IMR-90 (cell line): Measurements from ENCODE around the gene RPL23. TPM values are rescaled to one million over a fixed set of nuclear protein-coding genes. Genes with fewer than 3 reads are reported as not detected.

Experiments used
- ATAC-seq: fragments of 200-7000 bp; cut with Tn5 transposase; 2 replicates; pipeline ENCODE4 v1.9.1; 2020; ENCODE audit warnings: low read depth, mild to moderate bottlenecking, moderate library complexity
- BruUV-seq: library from RNA; stranded (reverse); fragments of 400-500 nt; replicated peaks from 2 replicates; lab custom pipeline; 2021; lab: Mats Ljungman, UMichigan
- CTCF ChIA-PET: fragments of 300-600 bp; formaldehyde crosslinking; extraction: SDS; loops from one replicate; lab custom pipeline; 2021; ENCODE audit warnings: antibody characterized with exemption; lab: Yijun Ruan, JAX
- POLR2A ChIA-PET: fragments of 300-600 bp; sonication (Branson Sonifier 250); formaldehyde crosslinking; loops from one replicate; lab custom pipeline; 2022; ENCODE audit warnings: antibody characterized with exemption; ENCODE audit not compliant: unreplicated experiment; lab: Charles Lee
- DNase-seq: peaks from one replicate; pipeline ENCODE4 v3.0.0; 2013
- H2AFZ ChIP-seq: replicated peaks from 2 replicates; pipeline ENCODE3; 2013; ENCODE audit warnings: low read length, mild to moderate bottlenecking; ENCODE audit not compliant: poor library complexity
- H2AK5ac ChIP-seq: 2 replicates; pipeline ENCODE4 v1.6.1; 2013; ENCODE audit warnings: low read depth, low read length, inconsistent platforms
- H2AK9ac ChIP-seq: replicated peaks from 2 replicates; pipeline ENCODE3; 2013; ENCODE audit warnings: mild to moderate bottlenecking, low read depth, low read length, moderate library complexity; ENCODE audit not compliant: poor library complexity
- H2BK120ac ChIP-seq: 2 replicates; pipeline ENCODE4 v1.6.1; 2013; ENCODE audit warnings: low read depth, low read length, inconsistent platforms
- H2BK15ac ChIP-seq: 3 replicates; pipeline ENCODE4 v1.6.1; 2013; ENCODE audit warnings: low read depth, low read length, inconsistent platforms
- H2BK20ac ChIP-seq: 2 replicates; pipeline ENCODE4 v1.6.1; 2013; ENCODE audit warnings: low read depth, mild to moderate bottlenecking, inconsistent platforms, low read length, moderate library complexity
- H2BK5ac ChIP-seq: 2 replicates; pipeline ENCODE4 v1.6.1; 2013; ENCODE audit warnings: mild to moderate bottlenecking, low read depth, low read length, inconsistent platforms; ENCODE audit not compliant: poor library complexity, severe bottlenecking
- H3K14ac ChIP-seq: replicated peaks from 2 replicates; pipeline ENCODE4 v1.6.1; 2013; ENCODE audit warnings: low read depth, low read length, inconsistent platforms
- H3K18ac ChIP-seq: 2 replicates; pipeline ENCODE4 v1.6.1; 2013; ENCODE audit warnings: low read depth, low read length, control low read depth
- H3K23ac ChIP-seq: 2 replicates; pipeline ENCODE4 v1.6.1; 2013; ENCODE audit warnings: low read depth, low read length, inconsistent platforms
- H3K27ac ChIP-seq: 2 replicates; pipeline ENCODE4 v1.5.1; 2013; ENCODE audit warnings: mild to moderate bottlenecking, control low read depth, low read length; ENCODE audit not compliant: insufficient read depth
- H3K27me3 ChIP-seq: 2 replicates; pipeline ENCODE4 v1.6.1; 2013; ENCODE audit warnings: low read length; ENCODE audit not compliant: control insufficient read depth, insufficient read depth
- H3K36me3 ChIP-seq: 2 replicates; pipeline ENCODE4 v1.6.1; 2013; ENCODE audit warnings: low read length, mixed read lengths; ENCODE audit not compliant: control insufficient read depth, insufficient read depth
- H3K4ac ChIP-seq: 2 replicates; pipeline ENCODE4 v1.6.1; 2013; ENCODE audit warnings: low read depth, low read length, inconsistent platforms
- H3K4me1 ChIP-seq: 2 replicates; pipeline ENCODE4 v1.6.1; 2013; ENCODE audit warnings: low read length, mixed read lengths; ENCODE audit not compliant: control insufficient read depth, insufficient read depth
- H3K4me2 ChIP-seq: 2 replicates; pipeline ENCODE4 v1.6.1; 2013; ENCODE audit warnings: low read depth, mild to moderate bottlenecking, control low read depth, low read length, moderate library complexity
- H3K4me3 ChIP-seq: 2 replicates; pipeline ENCODE4 v1.5.1; 2013; ENCODE audit warnings: low read depth, mild to moderate bottlenecking, control low read depth, low read length, moderate library complexity; ENCODE audit not compliant: insufficient read depth
- H3K56ac ChIP-seq: 2 replicates; pipeline ENCODE4 v1.6.1; 2013; ENCODE audit warnings: low read length, inconsistent platforms; ENCODE audit not compliant: insufficient read depth; ENCODE audit errors: extremely low read depth
- H3K79me1 ChIP-seq, 2 experiments: 2 replicates each; pipeline ENCODE4 v1.6.1; 2013; ENCODE audit warnings: low read length in 2 of 2, inconsistent platforms in 1 of 2, low read depth in 1 of 2
- H3K9ac ChIP-seq: 2 replicates; pipeline ENCODE4 v1.6.1; 2013; ENCODE audit warnings: low read depth, low read length, control low read depth
- H3K9me1 ChIP-seq: 2 replicates; pipeline ENCODE4 v1.6.1; 2013; ENCODE audit warnings: low read length, inconsistent platforms; ENCODE audit not compliant: insufficient read depth
- H3K9me3 ChIP-seq: 2 replicates; pipeline ENCODE4 v1.6.1; 2013; ENCODE audit warnings: low read length; ENCODE audit not compliant: control insufficient read depth, insufficient read depth
- H4K20me1 ChIP-seq: 2 replicates; pipeline ENCODE4 v1.6.1; 2013; ENCODE audit warnings: low read length, inconsistent platforms; ENCODE audit not compliant: insufficient read depth
- H4K5ac ChIP-seq: 2 replicates; pipeline ENCODE4 v1.6.1; 2013; ENCODE audit warnings: mild to moderate bottlenecking, low read depth, low read length, control low read depth
- H4K8ac ChIP-seq, 2 experiments: 2 replicates each; pipeline ENCODE4 v1.6.1; 2013; ENCODE audit warnings: low read depth in 2 of 2, low read length in 2 of 2, control low read depth in 1 of 2, inconsistent platforms in 1 of 2
- H4K91ac ChIP-seq: 2 replicates; pipeline ENCODE4 v1.6.1; 2013; ENCODE audit warnings: low read depth, low read length, inconsistent platforms; ENCODE audit not compliant: insufficient read depth
- BHLHE40 ChIP-seq: fragments of 150-350 bp; IDR thresholded peaks from 2 replicates; pipeline ENCODE4 v1.6.1; 2016; ENCODE audit warnings: mild to moderate bottlenecking, low read depth, low read length
- FOS ChIP-seq: fragments of 150-350 bp; IDR thresholded peaks from 2 replicates; pipeline ENCODE4 v1.6.1; 2016; ENCODE audit warnings: low read depth, low read length
- MAZ ChIP-seq: IDR thresholded peaks from 2 replicates; pipeline ENCODE4 v1.6.1; 2012; ENCODE audit warnings: low read depth, mild to moderate bottlenecking, low read length, improper control_type of control experiment, moderate library complexity, borderline replicate concordance
- NFE2L2 ChIP-seq: fragments of 150-350 bp; IDR thresholded peaks from 2 replicates; pipeline ENCODE4 v1.6.1; 2016; ENCODE audit warnings: low read depth, mild to moderate bottlenecking, low read length
- POLR2A ChIP-seq: IDR thresholded peaks from 2 replicates; pipeline ENCODE4 v1.6.1; 2012; ENCODE audit warnings: mild to moderate bottlenecking, low read depth, low read length
- RAD21 ChIP-seq: IDR thresholded peaks from 2 replicates; pipeline ENCODE4 v1.6.1; 2012; ENCODE audit warnings: low read length, improper control_type of control experiment
- RFX5 ChIP-seq: IDR thresholded peaks from 2 replicates; pipeline ENCODE4 v1.8.0; 2012; ENCODE audit warnings: low read depth, mild to moderate bottlenecking, low read length, moderate library complexity
- SMC3 ChIP-seq: fragments of 150-350 bp; IDR thresholded peaks from 2 replicates; pipeline ENCODE4 v1.6.1; 2016; ENCODE audit warnings: low read depth, mild to moderate bottlenecking, antibody characterized with exemption, low read length, moderate library complexity
- WGBS, 2 experiments: methylation state at CpG; one replicate each; pipeline versions ENCODE4 v1.1.5 to v1.1.7; 2013; ENCODE audit warnings: missing lambda C conversion rate in 2 of 2; ENCODE audit not compliant: insufficient read length in 1 of 2; ENCODE audit errors: extremely low coverage in 2 of 2; 5-methylcytosine and 5-hydroxymethylcytosine counted together
- dilution Hi-C: fragments of 300-500 bp; cut with HindIII; formaldehyde crosslinking; loops from one replicate; pipeline ENCODE4 v1.14.3; 2018; ENCODE audit warnings: low sequenced_read_pairs; ENCODE audit not compliant: unreplicated experiment
- in situ Hi-C: fragments of 300-500 bp; cut with MboI; formaldehyde crosslinking; loops from 3 replicates; pipeline ENCODE4 v1.14.3; 2019; ENCODE audit warnings: low sequenced_read_pairs, inconsistent platforms, mixed read lengths
- intact Hi-C: fragments of 100-400 bp; cut with micrococcal nuclease; formaldehyde crosslinking; loops from 2 replicates; pipeline ENCODE4 v1.10.0; 2022
- polyA plus RNA-seq, 3 experiments: library from polyadenylated mRNA; depleted of rRNA; stranded (reverse); fragments of >200 nt; gene quantifications; 2 replicates each; pipeline ENCODE4 v1.2.3, GENCODE V29; 2012; ENCODE audit warnings: low replicate concordance in 1 of 3
- total RNA-seq: library from RNA; depleted of rRNA; stranded (reverse); fragments of >200 nt; gene quantifications from 2 replicates; pipeline ENCODE4 v1.2.3, GENCODE V29; 2012
- TF ChIP-seq, protein P1 (sequence below): fragments of 150-350 bp; IDR thresholded peaks from 2 replicates; pipeline ENCODE4 v1.6.1; 2016; ENCODE audit warnings: low read depth, mild to moderate bottlenecking, low read length, moderate library complexity, borderline replicate concordance
- TF ChIP-seq, protein P2 (sequence below): conservative IDR thresholded peaks from 2 replicates; pipeline ENCODE4 v1.5.1; 2012; ENCODE audit warnings: mild to moderate bottlenecking, low read depth, low read length, improper control_type of control experiment
- TF ChIP-seq, protein P3 (sequence below): fragments of 150-350 bp; IDR thresholded peaks from 2 replicates; pipeline ENCODE4 v1.6.1; 2017; ENCODE audit warnings: mild to moderate bottlenecking, antibody characterized with exemption, low read length, low read depth

RPL23 gene
- total and polyA plus RNA-seq, 2 of the 4 experiments (the other 2 are of a cell fraction): 1,170 to 2,308 TPM

GRCh38 chr17:38875477-38876075 lies 22.1 kb upstream of the RPL23 start:
- POLR2A ChIA-PET: no interaction called here
- H3K4me1 ChIP-seq: peaks cover 62% of the 10 kb centered on the region
- H3K56ac ChIP-seq: no peak overlapping the region

More at GRCh38 chr17:38875477-38876075, 22.1 kb upstream of the RPL23 start:
- no peak overlapping the region for H3K9ac ChIP-seq
- DNase-seq (no peak), ATAC-seq (no peak)
- TF ChIP-seq POLR2A: no peak
- TF ChIP-seq, protein P1, sequence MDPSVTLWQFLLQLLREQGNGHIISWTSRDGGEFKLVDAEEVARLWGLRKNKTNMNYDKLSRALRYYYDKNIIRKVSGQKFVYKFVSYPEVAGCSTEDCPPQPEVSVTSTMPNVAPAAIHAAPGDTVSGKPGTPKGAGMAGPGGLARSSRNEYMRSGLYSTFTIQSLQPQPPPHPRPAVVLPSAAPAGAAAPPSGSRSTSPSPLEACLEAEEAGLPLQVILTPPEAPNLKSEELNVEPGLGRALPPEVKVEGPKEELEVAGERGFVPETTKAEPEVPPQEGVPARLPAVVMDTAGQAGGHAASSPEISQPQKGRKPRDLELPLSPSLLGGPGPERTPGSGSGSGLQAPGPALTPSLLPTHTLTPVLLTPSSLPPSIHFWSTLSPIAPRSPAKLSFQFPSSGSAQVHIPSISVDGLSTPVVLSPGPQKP: no peak
- TF ChIP-seq SMC3: no peak
- TF ChIP-seq, protein P2, sequence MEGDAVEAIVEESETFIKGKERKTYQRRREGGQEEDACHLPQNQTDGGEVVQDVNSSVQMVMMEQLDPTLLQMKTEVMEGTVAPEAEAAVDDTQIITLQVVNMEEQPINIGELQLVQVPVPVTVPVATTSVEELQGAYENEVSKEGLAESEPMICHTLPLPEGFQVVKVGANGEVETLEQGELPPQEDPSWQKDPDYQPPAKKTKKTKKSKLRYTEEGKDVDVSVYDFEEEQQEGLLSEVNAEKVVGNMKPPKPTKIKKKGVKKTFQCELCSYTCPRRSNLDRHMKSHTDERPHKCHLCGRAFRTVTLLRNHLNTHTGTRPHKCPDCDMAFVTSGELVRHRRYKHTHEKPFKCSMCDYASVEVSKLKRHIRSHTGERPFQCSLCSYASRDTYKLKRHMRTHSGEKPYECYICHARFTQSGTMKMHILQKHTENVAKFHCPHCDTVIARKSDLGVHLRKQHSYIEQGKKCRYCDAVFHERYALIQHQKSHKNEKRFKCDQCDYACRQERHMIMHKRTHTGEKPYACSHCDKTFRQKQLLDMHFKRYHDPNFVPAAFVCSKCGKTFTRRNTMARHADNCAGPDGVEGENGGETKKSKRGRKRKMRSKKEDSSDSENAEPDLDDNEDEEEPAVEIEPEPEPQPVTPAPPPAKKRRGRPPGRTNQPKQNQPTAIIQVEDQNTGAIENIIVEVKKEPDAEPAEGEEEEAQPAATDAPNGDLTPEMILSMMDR: no peak
- TF ChIP-seq BHLHE40: no peak
- TF ChIP-seq RAD21: no peak
- no peak for TF ChIP-seq RFX5
- TF ChIP-seq MAZ: no peak
- no peak for TF ChIP-seq FOS
- no peak for TF ChIP-seq NFE2L2
- TF ChIP-seq, protein P3, sequence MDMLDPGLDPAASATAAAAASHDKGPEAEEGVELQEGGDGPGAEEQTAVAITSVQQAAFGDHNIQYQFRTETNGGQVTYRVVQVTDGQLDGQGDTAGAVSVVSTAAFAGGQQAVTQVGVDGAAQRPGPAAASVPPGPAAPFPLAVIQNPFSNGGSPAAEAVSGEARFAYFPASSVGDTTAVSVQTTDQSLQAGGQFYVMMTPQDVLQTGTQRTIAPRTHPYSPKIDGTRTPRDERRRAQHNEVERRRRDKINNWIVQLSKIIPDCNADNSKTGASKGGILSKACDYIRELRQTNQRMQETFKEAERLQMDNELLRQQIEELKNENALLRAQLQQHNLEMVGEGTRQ: no peak
- H3K36me3 ChIP-seq: peaks cover 56% of the 10 kb centered on the region
- no peak overlapping the region for H4K91ac ChIP-seq
- peak overlapping the region; percentile 28; the same call in 1 of the 2 replicates for H3K27ac ChIP-seq
- H3K27me3 ChIP-seq: no peaks in the 10 kb centered on the region
- no peak overlapping the region for H2BK120ac ChIP-seq
- H3K79me1 ChIP-seq: peaks cover 0 to 85% of the 10 kb centered on the region in 2 experiments; a peak in 2 of 4 replicates
- peaks cover 100% of the 10 kb centered on the region for H4K20me1 ChIP-seq
- in situ Hi-C loops: no loop called here
- 0 out of 2 replicates have a peak overlapping the region, but pooled peaks have one; percentile 13 for H3K23ac ChIP-seq
- dilution Hi-C loops: no loop called here
- no peaks in the 10 kb centered on the region for H3K9me3 ChIP-seq
- no peak overlapping the region for H3K4me3 ChIP-seq
- H3K4ac ChIP-seq: no peak overlapping the region; the same call in 1 of the 2 replicates
- WGBS, 2 experiments: no CpG with 5 or more reads among the region's 5 CpGs
- H2AK9ac ChIP-seq: peak overlapping the region; percentile 77
- H2AK5ac ChIP-seq: no peak overlapping the region; the same call in 1 of the 2 replicates
- no TSS peak for BruUV-seq
- CTCF ChIA-PET: no interaction called here
- intact Hi-C loops: no loop called here
- H2BK15ac ChIP-seq: no peak overlapping the region
- no peak overlapping the region for H3K14ac ChIP-seq
- H2AFZ ChIP-seq: no peak overlapping the region
- no peak overlapping the region for H4K8ac ChIP-seq
- H3K4me2 ChIP-seq: peak overlapping the region; percentile 31; the same call in 1 of the 2 replicates
- H4K5ac ChIP-seq: no peak overlapping the region
- H3K18ac ChIP-seq: no peak overlapping the region
- peak overlapping the region; percentile 27 for H2BK5ac ChIP-seq
- H3K9me1 ChIP-seq: peaks cover 45% of the 10 kb centered on the region
- no peak overlapping the region for H2BK20ac ChIP-seq
